Rectal smooth muscle tissue (tissue), 1 donor: ENCODE results near the gene TMEM198.

Source experiments
- H3K27ac ChIP-seq: one replicate; pipeline ENCODE4 v1.7.0; 2013; ENCODE audit warnings: low read depth, low read length, inconsistent platforms
- H3K27me3 ChIP-seq: one replicate; pipeline ENCODE4 v1.7.0; 2013; ENCODE audit warnings: low read length; ENCODE audit not compliant: control insufficient read depth, insufficient read depth
- H3K36me3 ChIP-seq: one replicate; pipeline ENCODE4 v1.7.0; 2013; ENCODE audit warnings: low read length; ENCODE audit not compliant: control insufficient read depth, insufficient read depth
- H3K4me1 ChIP-seq: one replicate; pipeline ENCODE4 v1.7.0; 2013; ENCODE audit warnings: low read length; ENCODE audit not compliant: control insufficient read depth, insufficient read depth
- H3K4me3 ChIP-seq: one replicate; pipeline ENCODE4 v1.7.0; 2013; ENCODE audit warnings: low read length
- H3K9ac ChIP-seq: one replicate; pipeline ENCODE4 v1.7.0; 2013; ENCODE audit warnings: low read length

The TMEM198 gene

DNA sequence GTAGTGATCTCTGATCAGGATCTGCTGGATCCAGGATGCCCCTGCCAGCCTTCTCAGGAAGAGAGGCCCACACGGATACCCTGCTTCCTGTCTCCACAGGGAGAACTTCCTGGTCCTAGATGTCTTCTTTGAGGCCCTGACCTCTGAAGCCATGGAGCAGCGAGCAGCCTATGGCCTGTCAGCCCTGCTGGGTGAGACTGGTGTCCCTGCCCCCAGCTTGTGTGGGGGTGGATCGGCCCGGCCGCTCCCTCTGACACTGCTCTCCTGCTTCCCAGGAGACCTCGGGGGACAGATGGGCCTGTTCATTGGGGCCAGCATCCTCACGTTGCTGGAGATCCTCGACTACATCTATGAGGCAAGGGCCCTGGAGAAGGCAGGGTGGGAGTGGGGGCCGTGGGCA, 6.9 kb upstream of the TMEM198 start:
- H3K27me3 ChIP-seq = peaks cover 6% of the 10 kb centered on the region
- H3K4me3 ChIP-seq = no peak overlapping the region
- peaks cover 2% of the 10 kb centered on the region for H3K4me1 ChIP-seq
- no peak overlapping the region for H3K9ac ChIP-seq
- no peak overlapping the region for H3K27ac ChIP-seq
- peaks cover 3% of the 10 kb centered on the region for H3K36me3 ChIP-seq

DNA sequence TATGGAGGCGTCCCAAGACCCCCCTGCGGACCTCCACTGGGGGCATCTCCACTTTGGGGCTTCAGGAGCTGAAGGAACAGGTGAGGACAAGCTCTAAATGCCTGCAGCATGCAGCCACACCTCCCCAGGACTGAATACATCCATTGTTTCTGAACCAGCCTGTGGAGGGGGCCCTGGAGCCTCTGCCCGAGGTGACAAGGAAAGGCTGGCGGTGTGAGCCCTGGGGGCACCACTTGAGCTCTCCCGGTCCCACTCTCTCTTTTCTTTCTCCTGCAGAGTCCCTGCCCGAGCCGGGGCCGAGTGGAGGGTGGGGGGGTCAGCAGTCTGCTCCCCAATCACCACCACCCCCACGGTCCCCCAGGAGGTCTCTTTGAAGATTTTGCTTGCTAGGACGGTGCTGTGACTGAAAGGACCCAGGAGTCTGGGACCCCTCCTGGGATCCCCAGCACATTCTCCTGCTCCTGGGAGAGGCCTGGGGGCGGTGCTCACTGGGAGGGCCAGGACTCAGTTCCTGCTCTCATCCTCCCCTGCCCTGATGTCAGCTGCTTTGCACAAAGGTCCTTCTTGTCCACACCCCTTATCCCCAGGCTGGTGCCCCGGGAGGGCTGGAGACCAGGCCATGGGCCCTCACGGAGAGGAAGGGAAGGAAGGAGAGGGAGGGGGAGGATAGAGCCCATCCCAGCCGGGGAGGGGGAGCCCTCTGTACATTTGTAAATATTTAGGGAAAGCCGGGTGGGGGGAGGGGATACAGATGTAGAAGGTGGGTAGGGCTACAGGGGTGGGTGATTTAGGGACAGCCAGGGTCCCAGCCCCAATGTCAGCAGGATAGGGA, 6.0 kb upstream of the TMEM198 start:
- H3K27me3 ChIP-seq = peaks cover 3% of the 10 kb centered on the region
- H3K27ac ChIP-seq = no peak overlapping the region
- H3K36me3 ChIP-seq = peaks cover 3% of the 10 kb centered on the region
- H3K4me1 ChIP-seq = peaks cover 4% of the 10 kb centered on the region
- H3K9ac ChIP-seq = no peak overlapping the region
- no peak overlapping the region for H3K4me3 ChIP-seq

DNA sequence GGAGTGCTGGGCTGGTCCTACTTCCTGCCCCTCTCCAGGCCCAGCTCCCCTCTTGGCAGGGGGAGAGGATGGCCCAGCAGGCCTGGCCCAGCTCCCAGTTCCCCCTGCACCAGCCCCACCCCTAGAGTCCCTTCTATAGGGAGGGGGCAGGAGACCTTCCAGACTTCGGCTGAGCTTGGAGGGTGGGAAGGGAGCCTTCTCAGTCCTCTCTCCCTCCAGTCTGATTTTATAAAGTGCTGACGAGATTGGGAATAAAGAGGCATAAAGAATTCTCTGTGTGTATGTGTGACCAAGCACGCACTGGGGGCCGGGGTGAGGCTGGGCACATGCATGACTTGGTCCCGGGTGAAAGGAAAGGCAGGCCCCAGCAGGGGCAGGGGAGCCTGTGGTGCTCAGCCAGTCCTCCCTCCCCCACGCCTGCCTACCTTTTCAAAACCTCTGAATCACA, 5.3 kb upstream of the TMEM198 start:
- Histone ChIP-seq H3K27ac (no peak overlapping the region), H3K27me3 (peaks cover 3% of the 10 kb centered on the region), H3K36me3 (peaks cover 3% of the 10 kb centered on the region), H3K9ac (no peak overlapping the region), H3K4me1 (peaks cover 4% of the 10 kb centered on the region), H3K4me3 (no peak overlapping the region)

DNA sequence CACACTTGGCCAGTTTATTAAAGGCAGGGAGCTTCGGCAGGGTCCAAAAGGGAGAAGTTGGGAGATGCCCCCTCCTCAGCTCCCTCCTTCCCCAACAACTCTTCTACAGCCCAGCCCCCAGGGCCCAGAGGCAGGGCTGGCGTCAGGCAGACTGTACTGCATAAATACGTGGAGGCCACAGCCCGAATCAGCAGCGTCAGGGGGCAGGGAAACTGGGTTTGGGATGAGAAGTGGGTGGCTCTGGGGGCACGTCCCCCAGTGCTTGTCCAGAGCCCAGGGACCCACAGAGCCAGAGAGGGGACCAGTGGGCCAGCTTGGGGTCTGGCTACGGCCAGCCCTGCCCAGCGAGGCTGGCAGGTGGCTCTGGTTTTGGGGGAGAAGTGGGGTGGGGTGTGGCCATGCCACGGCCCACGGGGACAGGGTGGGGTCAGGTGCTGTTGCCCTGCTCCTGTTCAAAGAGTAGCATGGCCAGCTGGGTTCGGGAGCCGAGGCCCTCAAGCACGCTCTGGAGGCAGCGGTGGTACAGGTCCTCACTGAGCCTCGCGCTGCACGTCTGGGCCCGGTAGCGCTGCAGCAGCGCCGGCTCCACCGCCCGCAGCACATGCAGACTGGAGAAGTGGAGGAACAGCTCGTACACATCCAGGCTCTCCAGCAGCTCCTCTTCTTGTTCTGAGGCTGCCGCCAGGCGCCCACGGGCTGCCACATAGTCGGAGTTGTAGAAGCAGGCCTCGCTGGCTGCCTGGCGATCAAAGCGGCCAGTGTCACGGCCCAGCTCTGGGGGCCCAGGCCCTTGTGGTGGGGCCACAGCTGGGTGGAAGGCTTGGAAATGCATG, 4.7 kb upstream of the TMEM198 start:
- Histone ChIP-seq H3K4me3 (no peak overlapping the region), H3K36me3 (peaks cover 3% of the 10 kb centered on the region), H3K27me3 (peaks cover 3% of the 10 kb centered on the region), H3K9ac (no peak overlapping the region), H3K27ac (no peak overlapping the region), H3K4me1 (peaks cover 4% of the 10 kb centered on the region)

GRCh38 chr2:219539926-219540678, 3.7 kb upstream of the TMEM198 start:
- H3K27ac ChIP-seq = no peak overlapping the region
- peaks cover 4% of the 10 kb centered on the region for H3K4me1 ChIP-seq
- H3K4me3 ChIP-seq = no peak overlapping the region
- no peak overlapping the region for H3K9ac ChIP-seq
- peaks cover 3% of the 10 kb centered on the region for H3K36me3 ChIP-seq
- H3K27me3 ChIP-seq = no peaks in the 10 kb centered on the region

GRCh38 chr2:219540784-219541504, 2.9 kb upstream of the TMEM198 start:
- peaks cover 4% of the 10 kb centered on the region for H3K4me1 ChIP-seq
- no peak overlapping the region for H3K4me3 ChIP-seq
- no peak overlapping the region for H3K27ac ChIP-seq
- no peak overlapping the region for H3K9ac ChIP-seq
- H3K27me3 ChIP-seq = no peaks in the 10 kb centered on the region
- H3K36me3 ChIP-seq = peaks cover 3% of the 10 kb centered on the region

DNA sequence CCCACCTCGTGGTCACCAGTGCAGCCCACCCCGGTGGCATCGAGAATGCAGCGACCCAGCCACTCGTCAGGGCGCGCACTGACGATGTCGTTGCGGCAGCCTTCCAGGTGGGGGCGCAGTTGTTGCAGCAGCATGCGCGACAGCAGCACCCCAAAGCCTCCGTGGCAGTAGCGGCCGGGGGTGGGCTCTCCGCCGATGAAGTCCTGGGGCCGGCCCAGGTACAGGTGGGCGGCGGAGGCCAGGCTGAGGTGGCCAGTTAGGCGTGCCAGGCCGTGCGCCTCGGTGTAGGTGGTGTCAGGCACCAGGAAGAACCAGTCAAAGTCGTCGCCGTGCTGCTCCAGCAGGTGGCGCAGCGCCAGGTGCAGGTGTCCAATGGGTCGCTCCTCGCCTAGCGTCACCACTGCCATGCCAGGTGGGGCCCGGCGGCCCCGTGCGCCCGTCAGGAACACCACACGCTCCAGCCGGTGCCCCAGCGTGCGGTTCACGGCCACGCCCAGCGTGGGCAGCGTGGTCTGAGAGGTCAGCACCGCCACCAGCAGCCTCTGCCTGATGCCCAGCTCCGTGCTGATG, 2.1 kb upstream of the TMEM198 start:
- peak overlapping the region; percentile 55 for H3K4me3 ChIP-seq
- H3K36me3 ChIP-seq = peaks cover 3% of the 10 kb centered on the region
- H3K9ac ChIP-seq = no peak overlapping the region
- no peaks in the 10 kb centered on the region for H3K27me3 ChIP-seq
- peaks cover 4% of the 10 kb centered on the region for H3K4me1 ChIP-seq
- H3K27ac ChIP-seq = no peak overlapping the region

DNA sequence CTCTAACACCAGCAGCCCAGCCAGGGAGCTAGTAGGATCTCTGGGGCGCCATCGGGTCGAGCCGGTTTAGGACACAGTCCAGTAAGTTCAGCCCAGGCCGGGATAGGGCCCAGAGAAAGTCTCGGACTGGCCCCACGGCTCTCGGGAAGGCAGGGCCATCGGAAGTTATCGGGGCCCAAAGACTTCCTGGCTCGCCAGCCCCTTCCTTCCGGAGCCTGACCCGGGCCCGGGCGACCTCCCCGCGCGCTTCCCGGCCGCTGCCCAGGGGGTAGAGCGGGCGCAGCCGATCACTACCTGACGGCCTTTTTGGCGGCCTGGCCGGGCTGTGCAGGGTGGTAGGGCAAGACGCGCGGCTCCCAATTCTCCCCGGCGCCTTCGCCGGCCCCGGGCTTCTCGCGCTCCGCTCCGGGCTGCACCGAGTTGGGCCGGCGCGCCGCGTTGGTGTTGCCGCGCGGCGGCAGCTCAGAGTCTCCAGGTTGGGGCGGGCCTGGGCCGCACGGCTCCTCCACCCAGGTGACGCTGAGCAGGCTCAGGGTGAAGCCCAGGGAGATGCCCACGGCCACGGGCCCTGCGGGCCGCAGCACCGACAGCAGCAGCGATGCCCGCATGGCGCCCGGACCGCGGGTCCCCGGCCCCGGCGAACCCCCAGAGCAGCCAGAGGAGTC, 765 bp upstream of the TMEM198 start:
- H3K9ac ChIP-seq = no peak overlapping the region
- peak overlapping the region; percentile 79 for H3K27ac ChIP-seq
- H3K4me1 ChIP-seq = peaks cover 4% of the 10 kb centered on the region
- peak overlapping the region; percentile 66 for H3K4me3 ChIP-seq
- no peaks in the 10 kb centered on the region for H3K27me3 ChIP-seq
- peaks cover 3% of the 10 kb centered on the region for H3K36me3 ChIP-seq

DNA sequence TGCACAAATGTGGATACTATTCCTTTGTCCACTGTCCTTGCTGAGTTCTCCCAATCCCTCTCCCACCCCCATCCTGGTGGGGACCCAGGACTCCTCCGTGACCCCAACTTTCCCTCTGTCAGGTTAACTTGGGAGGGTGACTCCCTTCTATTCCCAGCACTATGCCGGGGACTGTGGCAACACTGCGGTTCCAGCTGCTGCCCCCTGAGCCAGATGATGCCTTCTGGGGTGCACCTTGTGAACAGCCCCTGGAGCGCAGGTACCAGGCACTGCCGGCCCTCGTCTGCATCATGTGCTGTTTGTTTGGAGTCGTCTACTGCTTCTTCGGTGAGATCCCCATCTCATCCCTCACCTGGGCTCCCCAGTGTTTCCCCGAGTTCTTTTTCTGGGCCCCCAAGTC, 739 bp downstream of the TMEM198 start:
- H3K27ac ChIP-seq = no peak overlapping the region
- peaks cover 4% of the 10 kb centered on the region for H3K4me1 ChIP-seq
- H3K27me3 ChIP-seq = no peaks in the 10 kb centered on the region
- H3K4me3 ChIP-seq = peak overlapping the region; percentile 66
- H3K9ac ChIP-seq = no peak overlapping the region
- H3K36me3 ChIP-seq = no peaks in the 10 kb centered on the region

GRCh38 chr2:219545295-219545942, 1.6 kb downstream of the TMEM198 start:
- Histone ChIP-seq H3K9ac (no peak overlapping the region), H3K27me3 (no peaks in the 10 kb centered on the region), H3K4me1 (peaks cover 4% of the 10 kb centered on the region), H3K4me3 (no peak overlapping the region), H3K36me3 (no peaks in the 10 kb centered on the region), H3K27ac (no peak overlapping the region)

DNA sequence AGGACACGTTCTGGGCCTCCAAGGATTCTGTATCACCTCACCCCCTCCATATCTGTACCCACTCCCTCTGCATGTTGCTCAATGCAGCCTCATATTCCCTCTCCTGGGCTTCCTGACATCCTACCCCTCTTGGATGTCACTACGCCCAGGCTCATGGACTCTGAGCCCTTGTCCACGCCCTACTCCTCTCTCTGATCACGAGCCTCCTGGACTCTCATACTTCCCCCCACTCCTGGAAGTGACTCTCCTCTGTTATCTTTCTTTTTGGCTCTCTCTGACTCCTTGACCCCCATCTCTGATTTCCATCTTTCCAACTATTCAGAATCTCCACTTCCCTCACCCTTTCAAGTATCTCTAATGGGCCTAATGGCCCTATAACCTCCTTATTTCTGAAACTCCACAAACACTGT, 2.1 kb downstream of the TMEM198 start:
- no peaks in the 10 kb centered on the region for H3K36me3 ChIP-seq
- no peak overlapping the region for H3K9ac ChIP-seq
- peaks cover 4% of the 10 kb centered on the region for H3K4me1 ChIP-seq
- peaks cover 3% of the 10 kb centered on the region for H3K27me3 ChIP-seq
- no peak overlapping the region for H3K27ac ChIP-seq
- H3K4me3 ChIP-seq = no peak overlapping the region
